Measurements from ENCODE around the gene TFPT.

Gene TFPT

GRCh38 chr19:54155694-54156093 lies 40.2 kb upstream of the TFPT start:
- peaks cover 64% of the 10 kb centered on the region for H3K36me3 ChIP-seq (ENCODE audit: insufficient read depth, low read length)
- peaks cover 13% of the 10 kb centered on the region for H3K4me1 ChIP-seq (ENCODE audit: insufficient read depth, low read length)
- no peaks in the 10 kb centered on the region for H3K9me3 ChIP-seq (ENCODE audit: low read length)
- H2AFZ ChIP-seq (ENCODE audit: low read depth, low read length): no peak overlapping the region
- H3K4me3 ChIP-seq (ENCODE audit: low read length): no peak overlapping the region
- H3K27me3 ChIP-seq (ENCODE audit: insufficient read depth, low read length): no peaks in the 10 kb centered on the region

- Histone ChIP-seq H3K4me1 (ENCODE audit: insufficient read depth, low read length) (peaks cover 10% of the 10 kb centered on the region), H2AFZ (ENCODE audit: low read depth, low read length) (no peak overlapping the region), H3K9me3 (ENCODE audit: low read length) (no peaks in the 10 kb centered on the region), H3K27me3 (ENCODE audit: insufficient read depth, low read length) (no peaks in the 10 kb centered on the region), H3K36me3 (ENCODE audit: insufficient read depth, low read length) (peaks cover 71% of the 10 kb centered on the region), H3K4me3 (ENCODE audit: low read length) (no peak overlapping the region)
These were observed 39.3 kb upstream of the TFPT start for GRCh38 chr19:54154603-54155345.

GRCh38 chr19:54153731-54154326 lies 38.4 kb upstream of the TFPT start:
- H2AFZ ChIP-seq (ENCODE audit: low read depth, low read length): no peak overlapping the region
- peaks cover 80% of the 10 kb centered on the region for H3K36me3 ChIP-seq (ENCODE audit: insufficient read depth, low read length)
- no peaks in the 10 kb centered on the region for H3K9me3 ChIP-seq (ENCODE audit: low read length)
- no peaks in the 10 kb centered on the region for H3K27me3 ChIP-seq (ENCODE audit: insufficient read depth, low read length)
- no peak overlapping the region for H3K4me3 ChIP-seq (ENCODE audit: low read length)
- H3K4me1 ChIP-seq (ENCODE audit: insufficient read depth, low read length): peaks cover 6% of the 10 kb centered on the region

GRCh38 chr19:54152878-54153524 lies 37.5 kb upstream of the TFPT start:
- Histone ChIP-seq H2AFZ (ENCODE audit: low read depth, low read length) (no peak overlapping the region), H3K4me1 (ENCODE audit: insufficient read depth, low read length) (no peaks in the 10 kb centered on the region), H3K4me3 (ENCODE audit: low read length) (no peak overlapping the region), H3K27me3 (ENCODE audit: insufficient read depth, low read length) (no peaks in the 10 kb centered on the region), H3K36me3 (ENCODE audit: insufficient read depth, low read length) (peaks cover 82% of the 10 kb centered on the region), H3K9me3 (ENCODE audit: low read length) (no peaks in the 10 kb centered on the region)

- no peaks in the 10 kb centered on the region for H3K9me3 ChIP-seq (ENCODE audit: low read length)
- no peak overlapping the region for H3K4me3 ChIP-seq (ENCODE audit: low read length)
- H3K4me1 ChIP-seq (ENCODE audit: insufficient read depth, low read length): no peaks in the 10 kb centered on the region
- no peak overlapping the region for H2AFZ ChIP-seq (ENCODE audit: low read depth, low read length)
- no peaks in the 10 kb centered on the region for H3K27me3 ChIP-seq (ENCODE audit: insufficient read depth, low read length)
- peaks cover 85% of the 10 kb centered on the region for H3K36me3 ChIP-seq (ENCODE audit: insufficient read depth, low read length)
These were observed 36.8 kb upstream of the TFPT start for GRCh38 chr19:54152267-54152666.

- no peaks in the 10 kb centered on the region for H3K9me3 ChIP-seq (ENCODE audit: low read length)
These were observed 36.0 kb upstream of the TFPT start for GRCh38 chr19:54151362-54152035.

GRCh38 chr19:54149021-54149812 lies 33.8 kb upstream of the TFPT start:
- Histone ChIP-seq H3K36me3 (ENCODE audit: insufficient read depth, low read length) (peaks cover 90% of the 10 kb centered on the region), H3K4me3 (ENCODE audit: low read length) (no peak overlapping the region), H3K27me3 (ENCODE audit: insufficient read depth, low read length) (no peaks in the 10 kb centered on the region), H3K4me1 (ENCODE audit: insufficient read depth, low read length) (no peaks in the 10 kb centered on the region), H3K9me3 (ENCODE audit: low read length) (no peaks in the 10 kb centered on the region), H2AFZ (ENCODE audit: low read depth, low read length) (no peak overlapping the region)

More at GRCh38 chr19:54151362-54152035, 36.0 kb upstream of the TFPT start:
- Histone ChIP-seq H3K27me3 (ENCODE audit: insufficient read depth, low read length) (no peaks in the 10 kb centered on the region), H2AFZ (ENCODE audit: low read depth, low read length) (no peak overlapping the region), H3K4me3 (ENCODE audit: low read length) (no peak overlapping the region), H3K4me1 (ENCODE audit: insufficient read depth, low read length) (no peaks in the 10 kb centered on the region), H3K36me3 (ENCODE audit: insufficient read depth, low read length) (peaks cover 87% of the 10 kb centered on the region)

- no peaks in the 10 kb centered on the region for H3K4me1 ChIP-seq (ENCODE audit: insufficient read depth, low read length)
- H3K36me3 ChIP-seq (ENCODE audit: insufficient read depth, low read length): peaks cover 89% of the 10 kb centered on the region
- H3K27me3 ChIP-seq (ENCODE audit: insufficient read depth, low read length): no peaks in the 10 kb centered on the region
- no peak overlapping the region for H2AFZ ChIP-seq (ENCODE audit: low read depth, low read length)
- H3K4me3 ChIP-seq (ENCODE audit: low read length): no peak overlapping the region
- H3K9me3 ChIP-seq (ENCODE audit: low read length): no peaks in the 10 kb centered on the region
These were observed 32.7 kb upstream of the TFPT start for GRCh38 chr19:54148158-54148557.

- Histone ChIP-seq H2AFZ (ENCODE audit: low read depth, low read length) (no peak overlapping the region), H3K27me3 (ENCODE audit: insufficient read depth, low read length) (no peaks in the 10 kb centered on the region), H3K9me3 (ENCODE audit: low read length) (no peaks in the 10 kb centered on the region), H3K4me3 (ENCODE audit: low read length) (no peak overlapping the region), H3K36me3 (ENCODE audit: insufficient read depth, low read length) (peaks cover 90% of the 10 kb centered on the region), H3K4me1 (ENCODE audit: insufficient read depth, low read length) (no peaks in the 10 kb centered on the region)
These were observed 32.2 kb upstream of the TFPT start for GRCh38 chr19:54147676-54148075.

- peaks cover 92% of the 10 kb centered on the region for H3K36me3 ChIP-seq (ENCODE audit: insufficient read depth, low read length)
These were observed 30.2 kb upstream of the TFPT start for GRCh38 chr19:54145541-54146158.

GRCh38 chr19:54142166-54142780 lies 26.8 kb upstream of the TFPT start:
- Histone ChIP-seq H3K4me1 (ENCODE audit: insufficient read depth, low read length) (peaks cover 12% of the 10 kb centered on the region), H3K36me3 (ENCODE audit: insufficient read depth, low read length) (peaks cover 80% of the 10 kb centered on the region), H2AFZ (ENCODE audit: low read depth, low read length) (no peak overlapping the region), H3K27me3 (ENCODE audit: insufficient read depth, low read length) (no peaks in the 10 kb centered on the region), H3K4me3 (ENCODE audit: low read length) (no peak overlapping the region), H3K9me3 (ENCODE audit: low read length) (no peaks in the 10 kb centered on the region)

More at GRCh38 chr19:54145541-54146158, 30.2 kb upstream of the TFPT start:
- no peaks in the 10 kb centered on the region for H3K27me3 ChIP-seq (ENCODE audit: insufficient read depth, low read length)
- H3K4me3 ChIP-seq (ENCODE audit: low read length): no peak overlapping the region
- no peaks in the 10 kb centered on the region for H3K4me1 ChIP-seq (ENCODE audit: insufficient read depth, low read length)
- H3K9me3 ChIP-seq (ENCODE audit: low read length): no peaks in the 10 kb centered on the region
- no peak overlapping the region for H2AFZ ChIP-seq (ENCODE audit: low read depth, low read length)

GRCh38 chr19:54141356-54141755 lies 25.9 kb upstream of the TFPT start:
- Histone ChIP-seq H3K27me3 (ENCODE audit: insufficient read depth, low read length) (no peaks in the 10 kb centered on the region), H3K36me3 (ENCODE audit: insufficient read depth, low read length) (peaks cover 71% of the 10 kb centered on the region), H3K9me3 (ENCODE audit: low read length) (no peaks in the 10 kb centered on the region), H3K4me3 (ENCODE audit: low read length) (no peak overlapping the region), H2AFZ (ENCODE audit: low read depth, low read length) (no peak overlapping the region), H3K4me1 (ENCODE audit: insufficient read depth, low read length) (peaks cover 14% of the 10 kb centered on the region)
